NCI-H2107 treated with DMSO at 0.1 percent for 48 hours (cell line): ENCODE data around the gene CNTNAP2.

ENCODE experiments used
- DNase-seq: peaks from one replicate; lab custom pipeline; 2025; ENCODE audit not compliant: unreplicated experiment; lab: John Stamatoyannopoulos, UW

The CNTNAP2 gene

DNA sequence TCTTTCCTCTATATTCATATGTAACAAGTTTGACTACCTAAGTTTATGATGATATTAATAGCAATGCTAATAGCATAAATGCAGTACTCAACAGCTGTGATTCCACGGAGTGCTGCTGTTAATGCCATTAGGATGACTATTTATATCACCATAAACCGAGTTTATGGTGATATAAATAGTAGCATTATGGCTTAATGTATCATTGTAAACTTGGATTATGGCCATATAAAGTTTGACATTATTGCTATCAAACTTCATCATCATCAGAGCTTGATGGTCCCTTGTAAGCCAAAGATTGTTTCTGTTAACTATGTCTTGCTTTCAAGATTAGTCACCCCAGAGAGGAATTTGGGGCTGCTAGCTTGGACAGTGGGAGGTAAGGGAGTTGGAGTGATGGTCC lies 1861.6 kb downstream of the CNTNAP2 start:
- no peak for DNase-seq

DNA sequence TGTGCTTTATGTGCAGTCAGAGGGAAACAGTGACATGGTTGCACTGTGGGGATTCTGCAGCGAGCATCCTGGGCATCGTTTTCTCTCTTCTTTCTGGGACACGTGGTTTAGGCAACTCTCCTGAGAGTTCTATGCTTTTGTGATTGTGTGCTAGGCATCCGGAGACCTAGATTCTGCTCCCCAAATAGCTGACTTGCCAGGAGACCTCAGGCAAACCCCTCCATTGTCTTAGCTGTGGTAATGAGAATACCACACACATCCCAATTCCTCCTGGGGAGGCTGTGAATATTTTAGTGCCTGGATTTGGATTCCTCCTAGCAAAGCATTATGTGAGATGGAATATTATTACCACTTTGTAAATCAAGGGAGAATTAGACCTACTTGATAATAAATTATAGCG lies 1862.0 kb downstream of the CNTNAP2 start:
- DNase-seq: no peak

DNA sequence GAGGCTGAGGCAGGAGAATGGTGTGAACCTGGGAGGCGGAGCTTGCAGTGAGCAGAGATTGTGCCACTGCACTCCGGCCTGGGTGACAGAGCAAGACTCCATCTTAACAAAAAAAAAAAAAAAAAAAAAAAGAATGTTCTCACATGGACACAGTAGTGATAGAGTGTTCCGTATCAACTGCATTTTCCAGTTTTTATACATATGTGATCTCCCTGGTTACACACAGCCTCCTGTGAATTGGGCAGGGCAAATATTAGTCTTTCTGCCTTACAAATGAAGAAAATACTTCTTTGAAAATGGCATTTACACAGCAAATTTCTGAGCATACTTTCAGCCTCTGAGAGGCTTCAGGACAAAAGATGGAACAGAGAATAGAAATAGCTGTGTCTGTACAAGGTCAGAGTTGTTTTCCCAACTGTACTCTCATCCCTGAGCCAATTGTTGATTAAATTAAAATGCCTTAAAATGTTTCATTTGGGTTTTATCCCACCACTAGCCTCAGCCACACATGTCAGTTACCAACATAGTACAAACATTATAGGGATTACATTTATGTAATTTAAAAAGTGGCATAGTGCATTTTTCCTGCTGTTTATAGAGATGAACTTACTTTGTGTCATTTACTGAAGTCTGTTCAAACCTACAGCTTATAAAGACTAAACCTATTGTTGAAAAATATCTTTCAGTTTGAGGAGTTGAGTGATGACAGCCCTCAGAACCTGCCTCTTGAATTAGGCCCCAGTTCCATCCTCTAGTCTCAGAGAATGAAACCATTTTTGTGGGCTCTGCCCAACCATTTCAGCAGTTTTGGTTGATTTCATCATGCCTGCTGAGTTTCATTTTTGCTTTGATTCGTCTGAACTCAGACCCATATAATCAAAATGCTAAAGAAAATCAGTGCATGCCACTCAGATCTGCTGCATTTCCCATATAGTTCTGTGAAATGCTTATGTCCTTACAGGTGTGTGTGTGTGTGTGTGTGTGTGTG lies 1864.5 kb downstream of the CNTNAP2 start:
- DNase-seq: no peak

DNA sequence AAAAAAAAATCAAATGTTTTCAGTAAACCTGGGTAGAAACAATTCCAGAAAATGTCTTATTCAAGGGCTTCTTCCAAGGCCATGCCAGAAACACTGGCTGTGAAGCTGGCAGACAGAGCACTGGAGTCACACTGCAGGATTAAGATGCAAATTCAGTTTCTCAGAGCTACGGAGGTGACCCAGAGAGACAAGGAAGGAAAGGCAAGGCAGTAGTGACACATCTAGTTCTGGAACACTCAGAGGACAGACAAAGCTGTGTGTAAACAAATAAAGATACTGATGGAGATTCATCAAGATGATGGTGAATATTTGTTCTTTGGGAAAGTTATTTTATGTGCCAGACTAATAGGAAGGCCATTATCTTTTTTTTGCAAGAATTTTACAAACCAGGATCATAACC lies 1865.7 kb downstream of the CNTNAP2 start:
- no peak for DNase-seq

DNA sequence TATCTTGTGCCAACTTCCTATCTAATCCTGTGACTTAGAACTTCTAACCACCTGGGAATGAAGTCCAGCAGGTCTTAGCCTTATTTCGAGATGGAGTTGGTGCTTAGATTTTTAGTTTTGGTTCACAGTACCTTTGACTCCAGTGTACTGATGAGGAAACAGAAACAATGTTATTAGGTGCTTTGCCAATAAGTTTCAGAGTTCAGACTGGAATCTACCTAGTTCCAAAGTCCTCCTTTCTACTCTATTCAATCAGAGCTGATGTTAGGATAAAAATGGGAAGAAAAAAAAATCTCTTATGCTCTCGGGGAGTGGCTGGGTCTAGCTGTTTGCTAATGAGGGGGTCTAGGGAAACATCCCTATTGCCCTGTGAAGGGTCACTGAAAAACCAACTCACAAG lies 1867.7 kb downstream of the CNTNAP2 start:
- no peak for DNase-seq

DNA sequence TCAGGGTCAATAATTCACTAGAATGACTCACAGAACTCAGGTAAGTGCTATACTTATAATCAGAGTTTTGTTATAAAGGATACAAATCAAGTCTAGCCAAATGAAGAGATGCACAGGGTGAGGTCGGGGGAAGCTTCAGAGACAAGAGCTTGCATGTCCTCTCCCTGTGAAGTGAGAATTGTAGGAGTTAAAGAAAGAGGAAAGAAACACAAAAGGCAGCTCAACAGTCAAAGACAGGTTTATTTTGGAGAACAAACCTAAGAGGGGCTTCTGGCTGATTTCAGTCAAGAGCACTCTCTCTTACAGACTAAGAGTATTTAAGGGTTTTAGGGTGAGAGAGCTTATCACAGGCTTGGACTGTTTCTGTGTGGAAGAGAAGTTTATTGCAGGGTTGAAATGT lies 1873.5 kb downstream of the CNTNAP2 start:
- DNase-seq: no peak

DNA sequence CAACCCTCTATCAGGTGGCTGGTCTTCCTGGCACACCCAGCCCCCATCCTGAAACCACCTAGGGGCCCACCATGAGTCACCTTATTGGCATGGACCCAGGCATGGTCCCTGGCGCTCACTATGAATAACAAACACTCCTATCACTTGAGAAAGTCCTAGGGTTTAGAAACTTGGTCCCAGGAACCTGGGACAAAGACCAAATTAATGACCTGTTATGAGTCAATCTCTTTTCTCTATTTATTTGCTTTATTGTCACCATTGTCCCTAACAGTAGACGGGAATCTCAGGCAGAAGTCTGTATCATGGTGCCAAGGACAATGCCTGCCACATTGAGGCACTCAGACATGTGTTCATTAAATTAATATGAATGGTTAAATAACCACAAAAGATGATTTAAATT lies 1874.3 kb downstream of the CNTNAP2 start:
- no peak for DNase-seq

DNA sequence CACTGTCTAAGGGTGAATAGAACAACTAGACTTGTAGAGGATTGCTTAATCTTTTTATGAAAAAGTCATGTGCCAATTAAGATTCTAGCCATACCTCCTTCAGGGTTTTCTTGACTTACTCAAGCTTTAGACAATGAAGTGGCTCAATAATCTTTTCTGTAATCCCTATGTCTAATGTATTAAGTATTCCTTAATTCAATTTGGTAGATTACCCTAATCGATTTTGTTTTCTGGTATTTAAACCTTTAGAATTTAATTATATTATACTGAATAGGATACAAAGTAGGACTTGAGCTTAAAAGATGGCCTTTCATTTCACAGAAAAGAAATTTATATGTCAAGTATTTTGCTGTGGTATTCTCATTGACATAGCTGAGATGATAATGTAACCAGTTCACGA lies 1876.1 kb downstream of the CNTNAP2 start:
- DNase-seq: no peak

DNA sequence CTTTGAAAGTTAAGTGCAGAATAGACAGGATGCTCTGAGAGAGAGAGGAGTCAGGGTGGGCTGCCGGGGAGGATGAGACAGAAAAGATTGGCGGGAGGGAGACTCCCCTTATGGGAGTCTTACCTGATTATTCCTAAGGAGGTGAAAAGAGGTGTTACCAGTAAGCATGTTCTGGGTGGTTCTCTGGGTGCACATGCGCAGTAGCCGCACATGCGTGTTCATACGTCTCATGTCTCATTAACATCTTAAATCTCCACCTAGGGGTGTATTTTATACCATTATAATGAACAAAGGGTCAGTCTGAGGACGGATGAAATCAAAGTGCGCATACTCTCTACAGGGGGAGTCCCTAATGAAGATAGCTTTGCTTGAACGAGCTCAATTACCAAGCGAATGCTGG lies 1881.0 kb downstream of the CNTNAP2 start:
- no peak for DNase-seq

DNA sequence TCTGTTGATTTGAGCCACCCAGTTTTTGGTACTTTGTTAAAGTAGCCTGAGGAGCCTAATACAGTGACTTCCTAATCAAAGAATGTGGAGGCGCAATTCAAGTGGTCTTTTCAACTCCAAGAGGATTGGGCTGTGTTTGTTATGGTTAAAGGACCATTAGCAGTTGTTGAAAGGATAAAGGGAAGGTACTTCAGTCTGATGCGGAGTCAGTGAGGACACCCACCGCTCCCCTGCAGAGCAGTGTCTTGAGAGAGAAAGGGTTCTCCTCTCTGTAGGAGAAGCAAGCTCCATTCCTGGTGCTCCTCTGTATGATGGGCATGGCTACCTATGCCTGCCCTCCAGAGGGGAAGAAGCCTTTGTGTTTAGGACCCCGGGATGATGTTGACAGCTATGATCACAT lies 1883.4 kb downstream of the CNTNAP2 start:
- DNase-seq: no peak

DNA sequence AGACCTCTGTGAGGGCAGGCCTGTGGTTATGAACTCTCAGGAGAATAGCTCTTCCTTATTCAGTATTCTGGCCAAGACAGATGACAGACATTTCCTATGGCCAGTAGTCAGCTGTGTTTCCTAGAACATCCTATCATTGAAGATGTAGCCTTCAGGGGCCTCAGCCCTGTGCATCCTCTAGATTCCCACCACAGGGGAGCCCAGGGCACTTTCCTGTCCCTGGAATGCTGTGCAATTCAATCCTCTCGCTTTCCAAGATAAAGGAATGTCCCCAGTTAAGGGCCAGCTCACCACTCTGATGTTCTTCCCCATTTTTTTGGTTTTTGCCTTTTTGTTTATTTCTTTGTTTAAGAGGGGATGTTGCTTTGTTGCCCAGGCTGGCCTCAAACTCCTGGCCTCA lies 1895.2 kb downstream of the CNTNAP2 start:
- DNase-seq: no peak

DNA sequence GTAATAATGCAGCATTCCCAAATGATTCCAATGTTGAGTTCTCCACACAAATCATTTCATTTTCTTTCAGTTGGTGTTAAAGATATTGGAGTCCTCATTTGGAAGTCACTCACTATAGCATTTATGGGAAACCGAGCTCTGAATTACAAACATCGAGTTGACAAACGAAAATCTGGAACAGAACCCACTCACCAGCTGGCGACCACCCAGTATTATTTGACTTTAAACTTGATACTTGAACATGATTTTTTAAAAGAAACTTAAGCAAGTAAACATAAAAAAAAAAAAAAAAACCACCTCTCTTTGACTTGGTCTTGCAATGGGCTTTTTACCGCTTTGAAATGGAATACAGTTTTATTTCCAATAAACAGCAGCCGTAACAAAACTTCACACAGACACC lies 1897.4 kb downstream of the CNTNAP2 start:
- DNase-seq: no peak

DNA sequence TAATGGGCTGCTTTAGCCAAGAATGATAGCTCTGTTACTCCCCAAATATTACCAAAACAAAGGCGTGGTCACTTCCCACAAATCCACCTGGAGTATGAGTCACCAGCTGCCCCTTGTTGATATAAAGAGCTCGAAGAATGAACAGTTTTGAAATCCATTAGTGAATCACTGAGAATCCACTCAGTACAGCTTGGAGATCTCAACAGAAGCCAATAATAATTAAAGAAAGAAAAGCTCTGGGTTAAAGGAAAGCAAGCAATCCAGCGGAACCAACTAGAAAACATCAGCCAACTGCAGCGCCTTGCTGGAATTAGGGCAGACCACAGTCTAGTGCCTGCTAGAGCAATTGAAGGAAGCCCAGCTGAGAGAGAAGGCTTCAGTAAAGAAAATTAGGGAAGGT lies 1897.9 kb downstream of the CNTNAP2 start:
- peak; percentile 77 for DNase-seq

DNA sequence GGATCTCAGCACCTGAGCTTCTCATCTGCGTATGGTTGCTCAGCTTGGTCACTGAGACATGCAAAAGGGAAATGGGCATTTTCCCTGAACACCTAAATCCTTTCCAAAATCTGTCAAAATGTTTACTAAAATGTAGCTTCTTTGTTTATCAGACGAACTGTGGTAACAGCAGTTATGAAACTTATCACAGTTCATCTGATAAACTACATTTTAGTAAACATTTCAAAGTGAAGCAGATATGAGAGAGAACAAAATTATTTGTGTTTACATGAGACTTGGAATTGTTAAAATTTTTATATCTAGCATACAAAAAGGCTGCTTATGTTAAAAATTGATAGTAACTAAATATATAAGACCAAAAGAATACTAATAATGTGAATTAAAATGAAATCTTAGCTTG lies 1900.5 kb downstream of the CNTNAP2 start:
- DNase-seq: no peak

DNA sequence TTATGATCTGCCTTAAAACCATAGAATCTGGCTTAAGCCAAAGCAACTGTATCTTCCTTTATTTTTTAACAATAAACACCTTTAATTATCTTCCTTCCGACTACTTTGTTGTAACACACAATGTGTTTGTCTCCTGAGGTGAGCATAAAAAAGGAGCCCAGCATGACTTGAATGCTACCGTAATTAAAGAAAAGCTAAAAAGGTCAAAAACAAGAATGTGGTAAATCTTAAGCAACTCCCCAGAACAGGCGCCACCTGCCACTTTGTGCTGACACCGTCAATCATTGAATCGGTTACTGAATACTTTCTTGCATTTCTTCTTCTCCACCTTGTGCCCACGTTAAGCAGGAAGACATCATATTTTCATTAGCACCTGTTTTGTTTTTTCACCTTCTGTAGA lies 1904.1 kb downstream of the CNTNAP2 start:
- DNase-seq: no peak

DNA sequence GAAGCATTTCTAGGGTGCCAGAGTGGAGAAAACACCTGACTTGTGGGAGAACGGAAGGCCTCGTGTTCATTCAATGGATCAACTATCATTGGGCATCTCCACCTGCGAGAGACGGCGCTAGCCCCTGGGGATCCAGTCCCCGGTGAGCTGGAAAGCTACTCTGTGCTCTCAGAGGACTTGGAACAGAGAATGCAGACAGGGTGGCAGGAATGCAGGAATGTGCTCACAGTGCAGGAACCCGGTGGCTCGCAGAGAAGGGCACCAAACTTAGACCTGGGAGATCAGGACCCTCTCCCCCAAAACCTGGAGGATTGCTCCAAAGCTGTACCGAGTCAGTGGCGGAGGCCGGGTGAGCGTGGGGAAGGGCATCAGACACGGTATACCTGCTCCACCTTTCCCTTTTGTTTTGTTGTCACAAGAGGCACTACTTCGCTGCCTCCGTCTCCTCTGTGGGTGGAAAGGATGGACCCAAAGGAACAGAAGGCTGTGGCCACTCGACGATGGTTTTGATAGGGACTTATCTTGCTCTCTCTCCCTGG lies 1905.0 kb downstream of the CNTNAP2 start:
- no peak for DNase-seq

DNA sequence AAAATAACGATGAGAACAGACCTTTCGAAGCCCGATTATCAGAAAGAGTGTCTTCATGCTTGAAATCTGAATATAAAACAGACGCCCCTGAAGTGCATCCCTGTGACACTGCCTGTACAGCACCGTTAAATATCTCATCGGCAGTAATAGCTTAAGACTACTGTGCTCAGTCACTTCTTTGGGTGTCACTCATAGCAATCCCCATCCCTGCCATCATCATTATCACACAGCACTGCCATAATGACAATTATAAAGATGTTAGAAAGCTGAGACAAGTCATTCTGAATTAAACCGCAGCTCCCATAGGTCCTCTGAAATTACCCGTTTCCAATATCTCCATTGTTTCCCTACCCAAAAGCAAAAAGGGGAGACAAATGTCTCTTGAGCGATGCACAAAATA lies 1906.2 kb downstream of the CNTNAP2 start:
- DNase-seq: no peak

DNA sequence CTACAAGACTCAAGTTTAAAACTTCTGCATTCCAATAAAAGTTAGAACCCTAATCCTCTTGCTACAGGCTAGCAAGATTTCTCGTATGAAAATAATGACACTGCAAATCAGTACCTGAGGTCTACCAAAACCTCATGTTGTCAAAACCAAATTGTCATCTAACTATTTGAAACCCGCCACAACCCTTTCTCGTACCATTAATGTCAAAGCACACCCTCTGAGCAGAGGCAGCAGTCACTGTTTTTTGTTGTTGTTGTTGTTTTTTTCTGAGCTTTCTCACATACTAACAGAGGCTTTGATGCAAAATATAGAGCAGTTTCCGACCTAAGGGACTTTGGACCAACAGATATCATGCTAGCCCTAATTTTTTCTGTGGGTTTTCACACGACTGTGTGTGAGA lies 1910.1 kb downstream of the CNTNAP2 start:
- DNase-seq: no peak

DNA sequence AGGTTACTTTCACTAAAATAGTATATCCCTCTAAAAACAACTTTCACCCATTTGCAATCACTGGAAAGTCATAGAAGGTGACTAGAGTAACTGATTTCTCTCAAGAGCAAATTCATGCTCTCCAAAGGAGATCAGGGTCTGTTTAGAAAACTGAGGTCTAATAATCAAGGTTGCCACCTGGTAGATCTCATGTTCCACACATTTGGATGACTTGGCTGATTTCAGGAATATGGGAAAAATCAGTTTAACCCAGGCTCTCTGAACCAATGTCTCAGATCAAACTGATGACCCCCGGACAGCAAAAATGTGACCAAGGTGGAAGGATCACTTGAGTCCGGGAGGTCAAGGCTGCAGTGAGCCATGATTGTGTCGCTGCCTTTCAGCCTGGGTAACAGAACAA lies 1911.6 kb downstream of the CNTNAP2 start:
- DNase-seq: no peak

DNA sequence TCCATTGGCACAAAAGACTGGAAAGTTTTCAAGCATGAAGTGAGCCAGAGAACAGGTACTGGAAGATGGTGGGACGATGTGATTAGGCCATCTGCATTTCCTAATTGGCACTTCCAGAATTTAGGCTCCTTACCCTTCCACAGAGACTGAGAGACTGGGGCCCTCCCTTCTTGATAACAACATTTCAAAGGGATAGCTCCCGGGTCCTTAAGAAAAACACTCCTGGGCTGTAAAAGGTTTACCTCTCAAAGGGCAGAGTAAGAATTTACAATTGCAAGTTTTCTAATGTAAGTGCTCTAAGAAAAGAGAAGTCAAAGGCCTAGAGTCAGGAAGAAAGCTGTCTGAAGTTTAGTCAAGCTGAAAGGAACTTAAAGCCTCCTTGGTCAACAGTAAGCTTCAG lies 1914.4 kb downstream of the CNTNAP2 start:
- no peak for DNase-seq

DNA sequence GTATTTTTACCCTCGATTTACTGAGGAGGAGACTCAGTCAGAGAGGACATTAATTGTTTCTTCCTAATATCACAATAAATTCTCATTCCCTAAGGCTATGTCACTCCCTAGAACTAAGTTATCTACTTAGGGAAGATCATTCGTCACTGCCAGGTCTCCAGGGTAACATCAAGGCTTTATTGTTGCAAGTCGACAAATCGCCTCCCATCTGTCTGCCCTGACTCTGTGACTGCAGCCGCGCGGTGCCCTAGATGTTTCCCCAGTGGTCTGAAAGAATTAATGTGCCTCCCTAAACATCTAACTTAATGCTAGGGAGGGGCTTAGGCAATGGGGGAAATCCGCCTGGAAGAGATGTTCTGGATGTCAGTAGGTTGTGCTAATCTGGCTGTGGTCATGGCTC lies 1915.2 kb downstream of the CNTNAP2 start:
- DNase-seq: no peak

DNA sequence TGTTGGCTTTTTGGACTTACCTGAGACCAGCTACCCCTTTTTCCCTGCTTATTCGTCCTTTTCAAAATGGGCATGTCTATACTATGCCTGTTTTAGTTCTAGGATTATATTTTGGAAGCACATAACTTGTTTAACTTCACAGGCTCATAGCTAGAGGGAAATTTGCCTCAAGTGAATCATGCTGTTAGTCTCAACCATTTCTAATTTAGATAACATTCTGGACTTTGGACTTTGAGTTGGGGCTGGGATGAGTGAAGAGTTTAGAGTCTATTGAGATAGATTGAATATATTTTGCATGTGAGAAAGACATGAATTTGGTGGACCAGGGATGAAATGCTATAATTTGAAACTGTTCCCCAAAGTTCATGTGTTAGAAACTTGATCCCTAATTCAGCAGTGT lies 1919.3 kb downstream of the CNTNAP2 start:
- no peak for DNase-seq

DNA sequence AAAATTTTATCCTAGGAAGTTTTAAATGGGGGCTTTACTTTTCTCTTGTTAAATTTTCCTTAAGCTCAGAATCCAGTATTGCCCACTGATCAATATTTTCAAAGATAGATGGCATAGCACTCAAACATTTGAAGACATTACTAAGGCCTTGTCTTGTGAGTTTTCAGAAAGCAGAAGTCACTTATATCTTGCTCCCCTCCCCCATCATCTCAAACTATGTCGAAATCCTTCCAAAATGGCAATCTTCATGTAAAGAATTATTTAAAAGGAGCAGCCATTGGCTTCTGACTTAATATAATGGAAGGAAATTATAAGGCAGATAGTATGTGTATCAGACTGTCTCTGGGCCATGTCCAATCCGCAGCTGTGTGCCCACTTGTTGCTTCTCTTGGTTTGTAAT lies 1920.4 kb downstream of the CNTNAP2 start:
- no peak for DNase-seq
